HG03196 (cell line): ENCODE data around the gene ME1.
A peak's percentile ranks its signal among the peaks of the same experiment; 100 is the strongest.
"Not testable (repeated sequence)": the region's sequence is repeated elsewhere in the genome, so short reads cannot be mapped to it uniquely, and the experiment has no call there.

Experiments
- ATAC-seq: cut with Tn5 transposase; IDR thresholded peaks from one replicate; pipeline ENCODE4 v1.9.1; 2021; ENCODE audit not compliant: unreplicated experiment

The ME1 gene

DNA sequence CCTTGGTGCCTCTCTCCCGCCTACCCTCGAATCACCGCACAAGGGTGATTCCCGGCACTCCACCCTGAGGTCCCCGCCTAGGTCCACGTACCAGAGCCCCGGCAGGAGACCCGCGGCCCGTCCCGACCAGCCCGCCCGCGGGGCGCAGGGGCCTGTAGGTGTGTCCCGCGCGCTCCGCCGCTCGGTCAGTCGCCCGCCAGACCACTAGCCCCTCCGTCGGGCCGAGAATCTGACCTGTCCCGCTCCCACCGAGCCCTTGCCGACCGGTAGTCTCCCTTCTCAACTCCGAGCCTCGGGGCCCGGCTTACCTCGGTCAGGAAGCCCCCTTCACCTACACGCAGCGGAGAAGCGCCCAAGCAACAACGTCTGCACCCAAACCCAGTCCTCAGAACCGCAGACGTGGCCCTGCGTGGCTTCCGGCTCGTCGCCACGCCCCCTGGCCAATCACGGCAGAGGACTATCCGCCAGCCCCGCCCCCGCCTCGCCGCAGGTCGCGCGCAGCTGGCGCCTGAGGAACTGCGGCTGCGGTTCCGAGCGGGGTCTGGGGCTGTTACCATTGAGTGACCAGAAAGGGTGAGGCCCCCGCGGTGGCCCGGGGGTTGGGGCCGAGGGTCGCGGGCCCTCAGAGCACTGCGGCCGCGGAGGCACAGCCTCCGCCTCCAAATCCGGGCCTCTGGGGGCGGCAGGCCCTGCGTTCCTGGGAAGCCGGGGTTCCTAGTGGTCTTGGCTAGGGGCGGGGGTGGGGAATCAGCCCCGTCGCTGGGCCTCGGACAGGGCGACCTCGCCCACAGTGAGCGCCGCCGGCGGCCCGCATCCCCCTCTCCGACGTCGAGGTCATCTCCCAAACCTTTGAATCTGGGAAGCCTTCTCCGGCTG lies 237.7 kb downstream of the ME1 start, which contains the start of the genes PGM3 and RWDD2A:
Gene PGM3 (minus strand): TSS at position 395 of the 876 bp plus-strand sequence. CDS start 2,253 bp downstream, outside the sequence.
Gene RWDD2A (plus strand): TSS at position 487 of the 876 bp plus-strand sequence. CDS start 1,095 bp downstream, outside the sequence.
- ATAC-seq = peak; percentile 95

DNA sequence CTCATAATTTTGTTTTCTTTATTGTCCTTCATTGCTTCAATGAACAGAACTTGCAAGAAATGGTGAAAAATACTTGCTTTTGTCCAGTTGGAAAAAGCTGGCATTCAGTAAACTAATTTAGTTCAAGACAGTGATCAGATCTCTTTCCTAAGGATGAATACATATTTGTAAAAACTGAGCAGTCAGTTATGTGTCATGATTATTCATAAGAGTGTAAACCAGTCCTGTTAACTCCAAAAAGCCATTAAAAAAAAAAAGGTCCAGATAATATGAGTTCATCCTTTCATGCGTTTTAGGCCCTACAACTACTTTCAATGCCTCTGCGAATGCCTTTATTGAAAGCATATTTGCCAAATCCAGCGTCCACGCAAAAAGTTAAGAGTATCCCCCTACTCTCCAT lies 238.4 kb downstream of the ME1 start:
- no peak for ATAC-seq

DNA sequence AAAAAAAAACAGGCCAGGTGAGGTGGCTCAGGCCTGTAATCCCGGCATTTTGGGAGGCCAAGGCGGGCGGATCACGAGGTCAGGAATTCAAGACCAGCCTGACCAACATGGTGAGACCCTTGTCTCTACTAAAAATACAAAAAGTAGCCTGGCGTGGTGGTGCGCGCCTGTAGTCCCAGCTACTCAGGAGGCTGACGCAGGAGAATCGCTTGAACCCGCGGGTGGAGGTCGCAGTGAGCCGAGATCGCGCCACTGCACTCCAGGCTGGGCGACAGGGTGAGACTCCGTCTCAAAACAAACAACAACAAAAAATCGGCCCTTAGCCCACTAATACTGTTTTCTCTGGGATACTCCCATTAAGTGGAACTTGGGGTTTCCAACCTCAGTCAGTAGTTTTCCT lies 238.9 kb downstream of the ME1 start:
- not testable (repeated sequence) for ATAC-seq

DNA sequence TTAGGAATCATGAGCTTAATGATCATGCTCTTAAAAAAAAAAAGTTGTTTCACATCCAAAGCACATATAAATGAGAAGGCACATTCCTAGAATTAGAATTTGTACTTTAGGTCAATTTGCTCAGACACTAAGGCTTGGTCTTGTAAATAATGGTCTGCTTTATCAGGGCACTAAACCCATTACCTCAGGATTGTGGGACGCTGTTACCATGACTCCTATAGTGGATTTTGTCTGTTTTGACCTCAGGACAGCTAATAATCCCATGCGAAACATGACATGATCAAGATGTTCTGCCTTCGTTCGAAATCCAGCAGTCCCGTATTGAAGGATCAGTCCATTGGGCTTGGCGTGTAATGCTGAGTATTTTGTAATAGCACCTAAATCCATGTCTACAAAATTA lies 240.2 kb downstream of the ME1 start:
- ATAC-seq = no peak

DNA sequence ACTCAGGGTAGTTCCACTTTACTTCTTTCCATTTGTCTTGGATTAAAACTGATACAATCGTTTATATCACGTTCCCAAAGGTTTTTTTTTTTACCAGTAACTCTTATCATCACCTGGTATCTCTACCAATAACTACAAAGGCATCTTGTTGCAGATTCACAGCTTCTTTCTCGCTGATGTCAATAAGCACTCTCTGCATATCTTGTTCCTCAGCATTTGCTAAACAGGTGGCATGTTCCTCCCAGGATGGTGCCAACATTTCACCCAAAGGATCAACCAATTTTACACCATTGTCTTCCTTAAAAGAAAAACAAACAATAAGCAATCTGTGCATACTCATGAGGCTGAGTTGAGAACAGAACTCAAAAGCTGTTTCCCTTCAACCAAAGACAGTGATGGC lies 242.3 kb downstream of the ME1 start:
- ATAC-seq = no peak

DNA sequence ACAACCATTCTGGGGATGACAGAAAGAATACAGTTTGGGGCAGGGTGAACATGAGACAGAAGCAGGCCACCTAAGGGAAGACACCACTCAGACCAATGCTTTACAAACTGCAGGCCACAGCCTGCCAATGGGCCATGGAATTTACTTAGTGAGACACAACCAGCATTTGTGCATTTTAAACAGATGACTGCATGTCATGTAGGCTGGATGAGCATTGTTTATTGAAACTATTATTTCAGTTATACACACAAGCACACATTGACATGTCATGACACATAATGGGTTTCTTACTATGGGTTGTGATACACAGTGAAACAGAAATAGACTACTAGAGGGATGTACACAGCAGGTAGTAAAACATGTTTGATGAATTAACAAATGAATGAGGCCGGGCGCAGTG lies 245.8 kb downstream of the ME1 start:
- no peak for ATAC-seq

DNA sequence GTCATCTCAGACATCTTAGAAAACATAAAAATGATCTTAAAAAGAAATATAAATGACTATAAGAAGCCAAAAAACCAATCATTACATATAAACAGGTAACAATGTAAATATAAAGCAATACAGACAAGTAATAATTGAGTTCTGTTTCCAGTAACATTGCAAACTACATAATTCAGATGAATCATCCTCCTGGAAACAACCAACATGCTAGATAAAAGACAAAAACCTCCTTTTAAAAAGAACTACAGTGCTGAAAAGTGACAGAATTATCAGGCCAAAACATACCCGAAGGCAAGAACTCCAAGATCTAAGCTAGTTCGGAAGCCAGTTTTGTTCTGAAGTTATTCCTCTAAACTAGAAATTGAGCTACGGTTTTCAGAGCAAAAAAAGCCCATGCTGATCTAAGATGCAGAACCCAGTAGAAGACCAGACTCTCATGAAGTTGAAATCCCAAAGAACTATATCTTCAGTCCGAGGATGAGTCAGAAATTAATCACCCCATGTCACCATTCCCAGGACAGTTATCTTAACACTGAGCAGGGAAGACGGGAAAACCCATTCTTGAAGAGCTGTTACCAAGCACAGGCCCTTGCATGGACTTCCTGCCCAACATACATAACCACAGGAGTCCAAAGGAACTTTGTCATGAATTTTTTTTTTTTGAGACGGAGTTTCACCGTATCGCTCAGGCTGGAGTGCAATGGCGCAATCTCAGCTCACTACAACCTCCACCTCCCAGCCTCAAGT lies 247.6 kb downstream of the ME1 start:
- no peak for ATAC-seq

DNA sequence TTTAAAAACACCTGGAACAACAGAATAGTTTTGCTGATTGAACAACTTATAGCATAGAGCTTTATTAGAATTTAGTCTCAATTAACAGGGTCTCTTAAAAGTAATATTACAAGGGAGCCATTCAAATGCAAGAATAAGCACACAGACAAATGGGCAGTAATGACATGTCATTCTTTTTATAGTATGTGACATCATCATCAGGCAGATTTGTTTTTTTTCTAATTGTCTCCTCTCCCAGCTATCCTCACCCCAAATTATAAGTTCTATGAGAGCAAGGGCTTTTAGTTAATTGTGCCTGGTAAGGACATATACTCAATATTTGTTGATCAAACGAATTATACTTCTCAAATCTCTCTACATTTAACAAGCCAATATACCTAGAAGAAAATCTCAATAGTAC lies 248.7 kb downstream of the ME1 start:
- no peak for ATAC-seq

DNA sequence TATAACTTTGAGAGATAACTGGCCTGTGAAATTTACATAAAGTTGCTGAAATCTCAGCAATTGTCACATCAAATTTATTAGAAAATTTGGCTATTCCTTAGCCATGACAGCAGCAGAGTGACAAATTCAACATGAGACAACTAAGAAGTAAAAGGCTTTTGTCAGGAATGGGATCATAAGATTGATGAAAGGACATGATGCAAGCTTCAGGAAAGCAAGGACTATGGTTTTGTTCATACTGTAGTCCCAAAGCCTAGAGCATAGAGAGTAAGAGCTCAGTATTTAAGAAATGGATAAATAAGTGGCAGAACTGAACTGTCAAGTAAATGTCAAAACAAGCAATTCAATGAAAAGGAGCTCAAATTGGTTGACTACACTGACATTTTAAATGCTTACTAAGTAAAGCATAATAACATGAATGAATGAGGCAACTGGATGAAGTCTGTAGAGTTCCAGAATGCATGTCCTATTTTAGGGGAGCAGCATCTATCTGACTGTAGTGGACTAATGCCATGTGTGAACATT lies 250.4 kb downstream of the ME1 start:
- ATAC-seq = no peak

DNA sequence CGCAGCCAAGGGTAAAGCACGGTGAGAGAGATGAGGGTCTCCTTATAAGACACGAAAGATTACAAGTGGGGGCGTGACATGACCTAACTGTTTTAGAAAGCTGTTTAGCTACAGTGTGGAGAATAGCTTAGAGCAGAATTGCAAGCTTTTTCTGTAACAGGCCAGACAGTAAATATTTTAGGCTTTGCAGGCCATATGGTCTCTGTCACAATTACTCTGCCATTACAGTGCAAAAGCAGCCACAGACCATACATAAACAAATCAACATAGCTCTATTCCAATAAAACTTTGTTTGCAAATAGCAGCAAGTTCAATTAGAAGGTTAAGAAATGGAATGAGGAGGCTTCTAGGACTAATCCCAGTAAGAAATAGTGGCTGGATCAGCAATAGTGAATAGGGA lies 254.6 kb downstream of the ME1 start:
- ATAC-seq = no peak

DNA sequence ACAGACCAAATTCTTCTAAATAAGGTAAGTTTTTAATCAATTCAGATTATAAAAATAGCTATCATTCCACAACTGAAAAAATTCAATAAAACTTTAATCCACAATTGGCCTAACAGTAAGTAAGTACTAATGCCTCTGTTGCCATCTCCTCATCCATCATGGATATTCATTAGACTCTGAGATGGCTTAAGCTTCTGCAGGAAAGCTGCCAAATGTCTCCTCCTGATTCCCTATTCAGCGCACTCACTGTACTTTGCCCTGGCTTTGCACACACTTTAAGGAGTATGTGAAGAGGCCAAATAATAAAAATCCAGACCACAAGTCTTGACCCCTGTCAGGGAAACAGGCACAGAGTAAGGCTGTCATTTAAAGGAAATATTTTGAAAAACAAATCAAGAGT lies 261.3 kb downstream of the ME1 start:
- no peak for ATAC-seq

DNA sequence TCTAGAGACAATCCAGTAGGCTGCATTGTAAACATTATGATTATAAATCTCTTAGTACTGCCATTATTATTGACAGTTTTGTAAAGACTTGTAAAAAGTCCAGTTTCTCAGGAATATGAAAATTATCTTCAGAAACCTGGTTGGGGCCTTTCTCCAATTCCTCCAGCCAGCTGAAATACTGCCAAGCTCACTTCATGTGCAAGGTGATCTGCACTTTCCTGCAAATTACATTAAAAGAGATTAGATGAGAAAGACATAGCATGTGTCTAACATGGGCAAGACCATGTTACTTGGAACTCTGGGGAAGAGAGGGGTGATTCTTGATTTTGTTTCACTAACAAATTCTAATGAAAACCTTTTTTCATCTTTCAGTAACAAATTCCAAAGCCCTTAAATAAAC lies 261.7 kb downstream of the ME1 start:
- no peak for ATAC-seq

DNA sequence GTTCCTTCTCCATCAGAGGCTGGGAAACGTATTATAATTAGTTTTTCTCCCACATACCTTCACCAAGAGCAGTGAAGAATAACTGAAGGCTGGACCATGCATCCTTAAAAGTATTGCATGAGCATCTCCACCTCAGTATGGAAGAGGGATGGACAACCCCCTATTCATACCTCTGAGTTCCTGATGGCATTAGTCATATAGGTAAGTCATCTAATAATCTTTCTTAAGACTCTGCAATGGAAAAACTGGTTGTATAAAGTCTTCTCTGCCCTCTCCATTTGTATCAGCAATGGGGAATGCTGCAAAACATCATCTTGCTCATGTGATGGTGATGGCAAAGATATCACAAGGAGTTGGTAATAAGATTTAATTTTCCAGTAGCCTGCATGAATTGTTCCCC lies 262.3 kb downstream of the ME1 start:
- no peak for ATAC-seq

DNA sequence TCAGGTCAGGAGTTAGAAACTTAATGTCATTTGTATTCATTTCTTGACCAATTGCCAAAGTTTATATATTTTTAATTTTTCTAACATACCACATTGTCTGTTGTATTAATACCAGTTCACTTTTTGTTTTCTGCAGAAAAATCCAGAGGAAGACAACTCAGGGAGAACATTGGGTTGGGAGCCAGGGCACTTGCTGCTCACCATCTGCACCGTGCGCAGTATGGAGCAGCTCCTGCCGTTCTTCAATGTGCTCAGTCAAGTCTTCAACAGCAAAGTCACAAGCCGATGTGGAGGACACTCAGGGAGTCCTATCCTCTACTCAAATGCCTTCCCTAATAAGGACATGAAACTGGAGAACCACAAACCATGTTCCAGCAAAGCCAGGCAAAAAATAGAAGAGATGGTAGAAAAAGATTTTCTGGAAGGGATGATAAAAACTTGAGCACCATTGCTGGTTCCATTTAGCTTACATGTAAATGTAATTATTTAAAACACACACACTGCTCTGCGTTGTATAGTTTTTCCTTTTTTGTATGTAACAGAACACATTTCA lies 263.0 kb downstream of the ME1 start:
- ATAC-seq = no peak
